ENCODE measurements around the gene TBPL1.
"Not testable (repeated sequence)": the region's sequence is repeated elsewhere in the genome, so short reads cannot be mapped to it uniquely, and the experiment has no call there.

Gene TBPL1

GRCh38 chr6:133954657-133955576 is 1.9 kb downstream of the TBPL1 start:
- DNase-seq: no peak

DNA sequence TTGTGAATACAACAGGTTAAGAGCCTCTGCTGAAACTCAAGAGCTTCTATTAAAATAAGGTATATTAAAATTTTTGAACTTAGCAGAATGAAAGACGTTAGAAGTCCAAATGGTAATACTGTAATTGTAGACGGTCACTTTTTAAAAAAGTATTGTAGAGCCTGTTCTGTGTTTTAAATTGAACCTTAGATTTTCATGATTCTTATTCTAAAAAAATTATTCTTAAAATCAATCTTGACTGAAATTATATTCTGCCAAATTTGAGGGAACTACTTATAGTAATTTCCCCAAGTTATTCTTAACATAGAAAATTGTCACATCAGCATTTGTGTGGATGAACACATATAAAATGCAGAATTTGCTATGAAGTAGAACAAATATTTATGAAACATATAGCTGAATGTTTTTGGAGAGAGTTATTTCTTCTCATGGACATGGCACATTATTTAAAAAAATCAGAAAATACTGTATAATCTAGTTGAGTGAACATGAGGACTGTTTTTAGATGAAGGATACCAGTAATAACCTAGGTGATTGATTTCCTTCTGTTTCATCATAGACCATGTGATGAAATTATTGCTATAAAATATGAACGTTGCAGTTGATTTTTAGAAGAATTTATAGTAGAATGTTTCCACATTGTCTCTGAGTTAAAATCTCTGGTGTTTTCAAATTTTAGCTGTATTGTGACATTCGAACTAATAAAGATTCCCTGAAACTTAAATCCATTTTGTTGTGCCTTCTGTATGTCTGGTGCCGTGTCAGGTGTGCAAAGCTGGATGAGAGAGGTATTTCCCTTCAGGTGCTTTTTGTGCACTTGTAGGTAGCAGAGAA is 2.8 kb downstream of the TBPL1 start:
- no peak for DNase-seq

GRCh38 chr6:133956416-133957049 is 3.5 kb downstream of the TBPL1 start:
- DNase-seq: no peak

DNA sequence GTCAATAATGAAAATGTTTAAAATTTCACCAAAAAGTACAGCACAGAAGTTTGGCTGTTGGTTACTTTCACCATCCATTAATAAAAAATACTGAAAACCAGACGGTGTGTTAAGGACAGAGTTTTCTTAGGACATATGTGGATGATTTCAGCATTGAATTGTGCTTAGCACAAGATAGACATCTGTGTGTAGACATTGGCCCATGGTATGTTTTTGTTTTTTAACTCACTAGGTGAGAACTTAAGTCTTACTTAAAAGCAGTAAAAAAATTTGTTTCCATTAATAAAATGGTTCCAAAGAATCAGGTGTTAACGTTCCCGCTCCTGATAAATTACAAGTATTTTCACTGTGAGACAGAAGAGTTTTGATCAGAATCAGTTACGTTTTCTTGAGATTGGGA is 4.2 kb downstream of the TBPL1 start:
- DNase-seq: no peak

- DNase-seq: no peak
Measured at GRCh38 chr6:133957780-133958242, 4.8 kb downstream of the TBPL1 start.

- DNase-seq: no peak
Measured at GRCh38 chr6:133958791-133959190, 5.8 kb downstream of the TBPL1 start.

DNA sequence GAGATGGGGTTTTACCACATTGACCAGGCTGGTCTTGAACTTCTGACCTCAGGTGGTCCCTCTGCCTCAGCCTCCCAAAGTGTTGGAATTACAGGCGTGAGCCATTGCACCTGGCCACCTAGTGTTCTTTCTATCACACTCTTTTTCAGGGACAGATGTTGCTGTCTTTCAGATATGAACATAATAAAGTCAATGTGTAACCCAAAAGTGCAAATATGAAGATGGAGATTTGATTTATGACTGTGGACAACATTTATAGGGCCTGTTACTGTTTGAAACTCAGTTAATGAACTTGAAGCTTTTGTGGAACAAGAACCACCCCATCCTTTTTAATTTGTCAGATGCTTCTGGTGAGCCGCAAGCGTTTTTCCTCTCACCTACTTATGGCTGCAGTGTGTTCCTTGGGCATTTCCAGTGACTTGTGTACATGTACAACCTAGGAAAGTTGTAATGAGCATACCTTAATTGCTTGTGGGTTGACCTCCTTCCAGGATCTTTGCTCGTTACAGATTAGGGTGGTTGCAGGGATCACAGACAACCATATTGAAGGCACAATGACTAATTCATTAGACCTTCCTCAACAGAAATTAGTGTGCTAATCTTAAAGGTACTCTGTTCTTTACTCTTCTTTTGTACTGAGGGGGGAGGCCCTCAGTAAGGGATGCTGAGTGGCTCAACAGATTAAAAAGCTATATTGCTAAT is 6.8 kb downstream of the TBPL1 start:
- DNase-seq: no peak

- DNase-seq: no peak
Measured at GRCh38 chr6:133961831-133962230, 8.8 kb downstream of the TBPL1 start.

DNA sequence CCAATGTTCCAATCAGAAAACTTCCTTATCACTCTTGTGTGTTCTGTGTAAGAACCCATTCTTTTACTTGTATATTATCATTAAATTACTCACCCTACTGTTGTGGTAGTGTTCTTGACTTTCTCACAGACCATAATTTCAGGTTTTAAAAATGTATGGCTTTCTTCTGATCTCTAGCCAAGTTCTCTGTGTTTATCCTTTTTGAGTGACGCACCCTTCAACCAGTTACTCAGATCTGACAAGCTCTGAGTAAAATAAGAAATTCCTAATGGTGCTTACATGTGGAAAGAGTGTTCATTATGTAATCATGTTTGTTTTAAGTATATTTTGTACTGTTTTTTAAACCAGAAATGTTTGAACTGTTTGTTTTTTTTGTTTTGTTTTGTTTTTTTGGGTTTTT is 11.0 kb downstream of the TBPL1 start:
- no peak for DNase-seq

DNA sequence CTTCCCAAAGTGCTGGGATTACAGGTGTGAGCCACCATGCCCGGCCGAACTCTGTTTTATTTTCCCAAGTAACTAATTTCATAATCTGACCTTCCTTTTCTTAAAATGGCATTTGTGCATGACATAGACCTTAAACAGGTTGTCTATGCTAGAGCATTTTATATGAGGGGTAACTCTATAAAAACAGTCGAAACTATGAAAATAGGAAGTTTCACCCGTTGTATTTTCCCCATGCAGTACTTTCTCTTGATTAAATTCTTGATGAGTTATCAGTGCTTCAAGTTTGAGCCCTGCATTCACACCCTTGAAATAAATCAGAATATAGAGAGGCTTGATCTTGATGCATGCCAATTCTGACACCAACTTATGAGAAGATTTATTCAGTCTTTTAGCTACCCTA is 11.7 kb downstream of the TBPL1 start:
- DNase-seq: no peak

- DNase-seq: no peak
Measured at GRCh38 chr6:133965817-133966360, 12.9 kb downstream of the TBPL1 start.

DNA sequence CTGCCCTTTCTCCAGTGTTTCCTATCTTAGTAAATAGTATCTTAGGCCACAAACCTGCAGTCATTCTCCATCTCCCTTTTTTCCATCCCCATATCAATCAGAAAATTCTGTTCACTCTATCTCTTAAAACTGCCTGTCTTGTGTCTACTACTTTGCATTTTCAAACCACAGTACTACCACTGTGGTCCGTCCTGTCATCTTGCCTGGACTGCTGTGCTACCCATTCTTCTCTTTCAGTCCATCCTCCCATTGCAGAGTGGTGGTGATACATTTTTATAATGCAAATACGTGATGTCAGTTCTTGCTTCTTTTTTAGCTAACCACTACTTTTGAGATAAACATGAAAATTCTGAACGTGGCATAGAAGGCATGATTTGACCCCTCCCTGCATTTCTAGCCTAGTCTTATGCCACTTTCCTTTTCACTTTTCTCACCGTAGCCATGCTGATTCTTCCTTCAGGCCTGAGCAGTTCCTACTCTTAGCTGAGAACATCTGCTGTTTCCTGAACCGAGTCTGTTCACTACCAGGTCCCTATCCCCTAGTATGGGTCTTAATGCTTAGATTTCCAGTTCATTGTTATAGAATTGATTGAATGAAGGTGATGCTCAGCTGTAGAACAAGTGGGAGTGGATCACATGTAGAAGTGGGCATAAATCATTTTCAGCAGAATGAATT is 13.8 kb downstream of the TBPL1 start:
- DNase-seq: no peak

DNA sequence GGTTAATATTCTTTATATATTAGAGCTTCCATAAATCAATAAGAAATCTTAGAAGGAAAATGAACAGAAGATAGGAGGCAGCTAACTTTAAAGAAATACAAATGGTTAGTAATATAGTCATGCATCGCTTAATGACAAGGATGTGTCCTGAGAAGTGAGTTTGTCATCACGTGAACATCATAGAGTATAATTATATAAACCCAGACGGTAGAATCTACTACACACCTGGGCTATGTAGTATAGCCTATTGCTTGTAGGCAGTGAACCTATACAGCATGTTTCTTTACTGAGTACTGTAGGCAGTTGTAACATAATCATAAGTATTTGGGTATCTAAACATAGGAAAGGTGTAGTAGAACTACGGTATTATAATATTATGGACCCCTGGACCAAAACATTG is 14.3 kb downstream of the TBPL1 start:
- DNase-seq: no peak

DNA sequence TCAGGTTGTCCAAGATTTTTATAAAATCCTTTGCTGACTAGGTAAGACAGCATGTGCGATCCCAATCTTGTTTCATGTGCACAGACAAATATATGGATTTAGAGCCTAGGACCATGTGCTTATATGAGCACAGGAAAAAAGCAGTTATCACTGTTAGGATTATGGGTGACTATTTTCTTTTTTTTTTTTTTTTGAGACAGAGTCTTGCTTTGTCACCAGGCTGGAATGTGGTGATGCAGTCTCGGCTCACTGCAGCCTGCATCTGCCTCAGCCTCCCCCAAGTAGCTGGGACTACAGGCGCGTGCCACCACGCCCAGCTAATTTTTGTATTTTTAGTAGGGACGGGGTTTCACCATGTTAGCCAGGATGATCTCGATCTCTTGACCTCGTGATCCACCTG is 14.8 kb downstream of the TBPL1 start:
- not testable (repeated sequence) for DNase-seq

DNA sequence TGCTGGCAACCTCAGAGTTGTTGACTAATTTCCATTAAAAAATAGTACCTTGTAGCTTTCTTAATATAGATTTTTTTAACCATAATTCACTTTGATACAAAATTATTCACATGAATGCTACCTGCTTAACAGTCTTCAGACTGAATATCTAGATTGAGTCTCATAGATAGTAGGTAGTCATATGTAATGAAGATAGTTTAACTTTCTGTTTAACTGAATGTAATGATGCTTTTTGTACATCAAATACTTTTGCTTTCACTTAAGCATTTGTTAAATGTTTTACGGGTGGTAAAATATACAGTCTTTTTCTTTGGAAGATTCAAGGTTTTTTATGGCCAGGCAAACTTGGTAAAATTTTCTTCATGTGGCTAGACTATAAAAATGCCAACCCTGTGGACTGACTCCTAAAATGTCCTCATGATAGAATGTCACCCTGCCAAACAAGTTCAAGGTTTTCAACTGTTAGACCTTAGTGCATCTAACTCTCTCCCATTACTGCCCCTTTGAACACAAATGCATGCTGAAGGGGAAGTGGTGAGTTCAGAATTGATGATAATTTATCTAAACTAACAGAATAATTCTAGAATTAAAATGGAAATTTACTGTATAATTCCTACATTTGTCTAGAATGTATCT is 16.4 kb downstream of the TBPL1 start:
- no peak for DNase-seq

DNA sequence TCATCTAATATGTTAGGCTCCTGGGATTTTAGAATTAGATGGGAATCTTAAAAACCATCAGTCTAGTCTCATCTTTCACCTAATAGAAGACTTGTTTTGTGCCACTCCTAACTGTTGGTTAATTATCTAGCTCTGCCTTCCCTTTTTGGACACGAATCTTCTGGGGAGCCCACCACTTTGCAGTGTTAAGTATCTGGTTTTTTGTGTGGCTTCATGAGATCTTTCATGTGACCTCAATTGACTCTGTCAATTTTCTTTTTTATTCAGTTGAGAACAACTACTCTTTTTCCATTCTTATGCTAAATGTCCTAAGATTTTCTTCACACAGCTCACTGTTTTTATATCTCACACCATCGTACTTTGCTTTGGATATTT is 16.9 kb downstream of the TBPL1 start:
- no peak for DNase-seq

DNA sequence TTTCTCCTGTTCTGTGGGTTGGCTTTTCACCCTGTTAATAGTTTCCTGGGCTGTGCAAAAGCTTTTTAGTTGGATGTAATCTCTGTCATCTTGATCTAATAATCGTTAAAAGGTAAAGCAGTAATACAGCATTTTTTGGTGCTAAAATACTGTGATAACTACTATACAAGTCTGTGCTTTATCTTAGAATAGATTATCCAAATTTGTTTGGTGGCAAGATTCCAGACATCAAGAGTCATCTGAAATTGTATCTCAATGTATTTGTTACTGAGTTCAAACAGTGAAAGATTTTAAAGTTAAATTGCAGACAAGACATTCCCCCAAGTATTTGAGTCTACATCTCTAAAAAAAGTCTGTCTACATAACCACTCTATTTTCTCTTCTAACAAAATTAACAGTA is 18.8 kb downstream of the TBPL1 start:
- DNase-seq: no peak

DNA sequence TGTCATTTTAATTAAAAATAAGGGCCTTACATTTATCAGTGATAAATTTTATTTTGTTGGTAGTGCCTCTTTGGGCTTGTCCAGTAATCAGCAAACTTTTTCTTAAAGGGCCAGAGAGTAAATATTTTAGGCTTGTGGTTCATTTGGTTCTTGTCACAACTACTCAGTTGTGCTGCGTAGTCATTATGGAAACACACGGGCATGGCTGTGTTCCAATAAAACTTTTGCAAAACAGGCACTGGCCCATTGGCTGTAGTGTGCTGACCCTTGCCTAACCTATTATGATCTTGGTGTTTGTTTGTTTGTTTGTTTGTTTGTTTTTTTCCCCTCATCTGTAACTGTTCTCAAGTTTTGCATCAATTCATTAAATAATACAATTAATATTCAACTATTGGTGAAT is 19.4 kb downstream of the TBPL1 start:
- DNase-seq: no peak

GRCh38 chr6:133973109-133973971 is 20.3 kb downstream of the TBPL1 start:
- no peak for DNase-seq
